ENCODE measurements around the gene MORC4.

Gene MORC4

DNA sequence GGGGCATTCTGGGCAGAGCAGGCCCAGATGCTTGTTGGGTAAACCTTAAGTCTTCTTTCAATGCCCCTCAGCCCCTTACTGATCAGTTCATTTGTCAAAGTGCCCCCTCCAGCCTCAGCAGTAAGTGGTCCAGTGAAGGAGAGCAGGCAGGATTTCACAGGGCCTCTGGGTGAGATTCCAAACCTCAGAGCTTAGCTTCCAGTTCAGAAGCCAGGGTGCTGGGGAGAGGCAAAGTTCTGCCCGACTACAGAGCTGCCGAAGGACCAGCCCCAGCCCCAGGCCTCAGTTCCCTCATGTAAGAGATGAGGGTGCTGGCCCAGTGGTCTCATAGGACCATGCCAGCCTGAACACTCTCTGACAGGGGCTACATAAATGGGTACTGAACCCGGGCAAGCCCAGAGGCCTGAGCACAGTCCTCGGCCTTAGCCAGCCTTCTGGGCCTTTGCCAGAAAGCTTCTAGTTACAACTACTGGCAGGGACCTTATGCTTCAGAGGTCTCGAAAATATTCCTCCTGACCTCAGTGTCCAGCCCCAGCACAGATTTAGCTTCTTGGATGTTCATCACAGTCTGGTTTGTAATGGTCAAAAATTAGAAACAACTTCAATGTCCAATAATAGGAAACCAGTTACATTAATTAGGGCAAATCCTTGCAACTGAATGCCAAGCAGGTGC is 96.0 kb downstream of the MORC4 start:
- no peak for DNase-seq

DNA sequence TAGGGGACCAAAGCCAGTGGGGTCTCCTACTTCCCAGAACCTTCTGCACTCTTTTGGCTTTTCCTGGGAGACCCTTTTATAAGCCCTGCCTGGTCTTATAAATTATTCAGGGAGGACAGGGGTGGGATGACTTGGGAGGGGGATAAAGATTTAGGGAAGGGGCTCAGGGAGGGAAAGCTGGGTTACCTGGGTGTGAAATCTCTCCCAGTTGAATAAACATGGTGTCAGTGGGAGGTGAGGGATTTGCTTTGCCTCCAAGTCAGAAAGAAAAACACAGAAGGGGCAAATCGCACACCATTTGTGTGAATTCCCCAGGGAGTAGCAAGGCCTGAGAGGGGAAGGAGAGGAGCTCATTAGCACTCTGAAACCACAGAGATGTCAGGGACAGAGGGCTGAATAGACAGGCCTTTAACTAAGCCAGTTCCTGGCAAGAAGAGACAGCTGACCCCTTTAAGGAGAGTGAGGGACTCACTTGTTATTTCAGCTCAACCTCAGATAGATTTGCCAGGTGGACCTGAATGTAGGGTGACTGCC is 96.7 kb downstream of the MORC4 start, which contains the start of gene RIPPLY1:
TSS of gene RIPPLY1 (minus strand) at position 51 of the 534 bp plus-strand sequence. CDS start 54 bp downstream, outside the sequence.
- DNase-seq, result no peak

DNA sequence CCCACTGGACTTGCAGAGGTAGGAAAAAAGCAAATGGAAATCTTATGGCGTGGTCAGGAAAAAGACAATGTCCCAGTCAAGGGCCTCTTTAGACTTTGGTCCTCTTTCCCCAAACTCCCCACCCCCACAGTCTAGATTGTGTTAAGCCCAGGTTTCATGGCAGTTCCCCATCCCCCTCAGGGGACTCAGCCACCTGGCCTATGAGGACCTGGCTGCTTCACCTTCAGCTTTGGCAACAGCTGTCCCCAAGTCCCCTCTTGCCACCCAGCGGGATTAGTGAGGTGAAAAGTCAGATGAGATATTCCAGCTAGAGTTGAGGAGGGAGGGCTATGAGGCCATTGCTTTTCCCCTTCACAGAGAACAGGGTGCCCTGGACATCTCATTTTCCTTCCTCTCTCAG is 97.3 kb downstream of the MORC4 start:
- no peak for DNase-seq

DNA sequence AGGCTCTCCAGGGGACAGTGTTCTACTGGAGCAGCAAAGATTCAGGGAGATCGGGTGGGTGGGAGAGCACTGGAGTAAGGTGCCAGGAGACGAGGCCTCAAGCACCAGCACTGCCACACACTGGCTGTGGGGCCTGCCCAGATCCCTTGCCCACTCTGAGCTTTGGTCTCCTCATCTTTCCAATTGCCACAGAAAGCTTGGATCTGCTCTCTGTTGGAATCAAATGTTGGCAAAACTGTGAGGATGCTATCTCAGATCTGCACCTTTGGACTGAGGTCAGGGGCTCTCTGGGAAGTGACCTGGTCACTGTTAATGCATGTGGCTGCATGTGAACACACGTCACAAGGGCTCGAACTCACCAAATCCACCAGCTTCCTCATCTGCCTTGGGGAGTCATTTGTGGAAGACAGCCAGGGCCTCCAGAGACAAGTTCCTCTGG is 98.2 kb downstream of the MORC4 start:
- DNase-seq, result no peak

DNA sequence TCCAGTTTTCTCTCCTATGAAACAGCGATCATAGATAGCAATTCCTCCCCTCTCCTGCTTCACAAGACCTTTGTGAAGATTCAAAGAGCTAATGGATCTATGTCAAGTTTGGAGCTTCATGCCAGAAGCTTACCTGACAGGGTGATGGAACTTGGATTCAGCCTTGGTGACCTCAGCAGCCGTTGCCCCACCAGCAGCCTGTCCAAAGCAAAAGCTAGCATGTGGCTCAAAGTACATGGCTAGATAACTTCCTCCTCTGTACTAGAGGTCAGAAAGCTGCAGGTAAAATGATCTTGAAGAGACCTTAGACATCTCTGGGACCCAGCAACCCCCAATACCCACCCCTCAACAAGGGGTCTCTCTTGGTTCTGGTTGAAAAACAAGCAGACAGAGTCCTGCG is 98.7 kb downstream of the MORC4 start:
- DNase-seq, result no peak

DNA sequence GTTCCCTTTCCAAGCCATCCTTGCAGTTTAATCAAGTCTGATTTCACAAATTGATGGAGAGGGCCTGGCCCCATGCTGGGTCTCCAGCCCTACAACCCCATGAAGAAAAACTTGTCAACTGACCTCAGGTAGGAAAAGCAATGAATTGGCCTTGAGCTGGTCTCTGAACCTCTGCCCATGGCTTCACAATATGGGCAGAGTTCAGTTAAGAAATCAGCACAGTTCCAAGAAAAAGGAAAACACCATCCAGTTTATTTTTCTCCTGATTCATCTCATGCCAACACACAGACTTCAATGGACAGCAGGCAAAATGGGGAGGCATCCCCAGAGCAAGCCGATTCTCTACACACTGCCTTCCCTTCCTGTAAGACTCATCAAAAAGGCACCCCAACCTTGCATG is 100.2 kb downstream of the MORC4 start:
- no peak for DNase-seq

DNA sequence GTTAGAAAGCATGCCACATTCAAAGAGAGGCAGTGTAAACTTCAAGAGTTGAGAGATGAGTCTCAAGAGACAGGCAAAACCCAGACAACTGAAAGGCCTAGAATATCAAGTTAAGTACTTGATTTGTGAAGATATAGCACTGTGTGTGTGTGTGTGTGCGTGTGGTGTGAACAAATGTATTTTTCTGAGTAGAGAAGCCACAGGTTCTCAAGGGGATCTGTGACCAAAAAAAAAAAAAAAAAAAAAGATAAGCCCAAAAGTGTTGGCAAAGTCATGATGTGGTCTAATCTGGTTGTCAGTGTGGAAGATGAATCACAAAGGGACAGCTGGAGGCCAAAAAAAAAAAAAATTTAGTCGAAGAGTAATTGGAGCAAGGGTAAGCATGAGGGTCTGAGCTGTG is 100.7 kb downstream of the MORC4 start:
- DNase-seq, result no peak

DNA sequence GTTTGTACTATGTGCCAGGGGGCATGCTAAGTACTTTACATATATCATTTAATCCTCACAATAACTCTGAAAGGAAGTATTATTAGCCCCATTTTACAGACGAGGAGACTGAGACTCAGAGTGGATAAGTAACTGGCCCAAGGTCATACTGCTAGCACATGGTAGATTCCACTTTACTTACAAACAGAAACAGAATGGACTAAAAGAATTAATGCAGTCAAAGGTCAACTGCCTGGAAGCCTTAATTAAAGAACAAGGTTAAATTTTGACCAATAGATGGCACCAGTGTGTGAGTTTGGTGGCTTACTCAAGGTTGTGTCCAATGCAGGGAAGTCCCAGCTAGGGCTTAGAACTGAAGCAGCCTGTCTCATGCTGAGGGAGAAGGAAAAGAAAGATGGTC is 101.5 kb downstream of the MORC4 start:
- DNase-seq, result no peak

DNA sequence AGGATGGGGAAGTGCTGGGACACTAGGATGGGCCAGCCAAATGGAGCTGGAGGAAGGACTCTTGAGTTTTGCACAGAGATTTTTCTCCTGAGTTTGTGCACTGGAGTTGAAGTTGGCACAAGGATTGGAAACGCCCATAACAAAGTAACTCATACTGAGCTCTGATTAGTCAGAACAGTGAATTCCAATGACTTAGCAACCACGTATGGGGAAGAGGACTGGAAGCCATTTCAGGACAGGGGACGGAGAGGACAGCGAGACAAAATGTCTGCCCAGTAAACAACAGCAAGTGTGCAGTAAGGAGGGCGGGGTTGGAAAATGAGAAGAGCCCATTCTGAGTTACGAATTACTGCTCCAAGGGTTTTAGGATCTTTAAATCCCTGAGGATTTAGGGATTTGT is 102.8 kb downstream of the MORC4 start:
- no peak for DNase-seq

DNA sequence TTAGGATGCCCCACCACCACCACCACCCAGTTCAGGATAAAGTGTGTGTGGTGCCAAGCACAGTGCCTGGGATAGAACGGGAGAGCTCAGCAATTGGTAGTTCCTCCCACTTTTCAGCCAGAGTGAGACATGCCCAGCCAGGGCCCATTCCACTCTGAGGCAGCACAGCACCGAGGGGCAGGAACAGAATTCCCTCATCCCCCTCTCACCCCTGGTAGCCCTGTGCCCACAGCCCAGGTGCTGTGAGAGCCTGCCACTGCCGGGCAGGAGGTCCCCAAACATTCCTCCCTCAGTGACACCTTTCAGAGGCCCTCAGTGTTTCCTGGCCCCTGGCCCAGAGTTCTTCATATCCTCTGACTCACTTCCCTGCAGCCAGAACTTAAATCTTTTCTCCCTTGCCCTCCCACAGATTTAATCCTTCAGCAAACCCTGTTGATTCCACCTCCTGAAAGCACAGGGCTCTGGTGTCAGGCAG is 105.0 kb downstream of the MORC4 start:
- no peak for DNase-seq

DNA sequence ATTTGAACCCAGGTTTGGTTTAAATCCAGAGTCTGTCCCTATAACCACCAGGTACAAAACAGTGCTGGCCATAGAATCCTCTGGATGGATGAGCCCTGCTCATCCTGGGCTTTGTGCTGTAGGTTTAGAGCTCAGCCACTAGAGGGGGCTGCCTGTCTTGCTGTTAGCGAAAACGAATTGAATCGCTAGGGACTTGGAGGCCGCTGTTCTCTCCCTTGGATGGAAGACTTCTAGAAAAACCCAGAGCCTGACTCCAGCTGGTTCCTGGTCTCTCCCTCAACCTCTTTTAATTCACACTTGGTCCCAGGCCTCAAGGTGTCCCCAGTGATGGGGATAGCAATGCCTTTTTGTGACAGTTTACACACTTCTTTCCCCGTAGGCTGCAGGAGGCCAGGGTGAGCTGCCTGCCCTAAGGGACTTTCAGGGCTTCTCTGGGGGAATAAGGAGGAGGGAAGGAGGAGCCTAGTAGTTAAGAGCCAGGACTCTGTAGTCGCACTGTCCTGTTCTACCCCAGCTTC is 105.6 kb downstream of the MORC4 start:
- peak; percentile 9 for DNase-seq

DNA sequence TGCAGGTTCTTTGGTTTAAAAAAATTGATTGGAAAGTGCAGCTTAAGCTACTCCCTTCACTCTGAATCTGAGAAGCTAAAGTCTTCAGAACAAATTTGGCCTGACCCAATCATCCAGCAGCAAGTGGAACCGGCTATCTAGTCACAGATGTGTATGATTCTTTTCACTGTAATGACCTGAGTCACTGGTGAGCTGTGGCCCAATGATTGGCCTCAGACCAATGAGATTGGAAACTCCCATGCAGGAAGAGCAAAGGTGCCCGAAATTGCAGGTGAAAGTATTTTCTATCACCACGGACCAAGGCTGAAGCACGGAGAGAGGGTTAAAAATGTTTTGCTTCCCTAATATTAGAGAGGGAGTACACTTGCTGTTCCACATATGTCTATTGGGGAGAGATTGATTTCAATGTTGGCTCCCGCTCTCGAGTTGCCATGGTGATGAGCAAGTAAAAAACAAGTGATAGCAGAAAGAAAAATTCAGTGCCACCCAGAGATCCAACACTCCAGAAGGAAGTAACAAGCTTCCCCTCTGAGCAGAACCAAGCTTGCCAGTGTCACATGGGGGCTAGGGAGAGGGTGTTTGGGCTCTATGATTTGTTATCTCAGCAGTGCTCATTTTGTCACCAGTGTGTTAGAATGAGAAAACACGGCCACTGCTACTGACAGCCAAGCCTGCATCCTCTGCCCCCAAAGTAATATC is 108.1 kb downstream of the MORC4 start:
- no peak for DNase-seq

All from effector CD8-positive, alpha-beta T cell (primary cell).